K562 (cell line): ENCODE data around the gene KLHL20. TPM values are rescaled to one million over a fixed set of nuclear protein-coding genes. Genes with fewer than 3 reads are reported as not detected.

Experiments
- CBX2 ChIP-seq: fragments of 200-600 bp; sonication (generic); IDR thresholded peaks from one replicate; pipeline ENCODE4 v1.6.1; 2012; ENCODE audit warnings: mild to moderate bottlenecking, low read length, inconsistent platforms; ENCODE audit not compliant: insufficient read depth, poor library complexity, severe bottlenecking
- CREM ChIP-seq: IDR thresholded peaks from 2 replicates; pipeline ENCODE4 v1.6.1; 2014; ENCODE audit warnings: antibody characterized with exemption, low read depth
- E2F4 ChIP-seq: sonication (generic); formaldehyde crosslinking; IDR thresholded peaks from 2 replicates; pipeline ENCODE4 v1.8.0; 2022; ENCODE audit warnings: mild to moderate bottlenecking, low read depth, missing genetic modification reagents
- FUS ChIP-seq: fragments of 200-400 bp; formaldehyde crosslinking; optimal IDR thresholded peaks from 2 replicates; pipeline ENCODE3; 2017; ENCODE audit warnings: low read depth, low read length
- KAT8 ChIP-seq: fragments of 450-650 bp; IDR thresholded peaks from 2 replicates; pipeline ENCODE4 v1.6.1; 2016; ENCODE audit warnings: low read depth, mild to moderate bottlenecking
- KLF1 ChIP-seq: fragments of 450-650 bp; IDR thresholded peaks from 2 replicates; pipeline ENCODE4 v1.6.1; 2016; ENCODE audit warnings: missing genetic modification characterization, missing compliant biosample characterization
- MCM7 ChIP-seq, 2 experiments: fragments of 450-650 bp; IDR thresholded peaks; 2 replicates each; pipeline ENCODE4 v1.6.1; 2016 to 2018
- MXI1 ChIP-seq: IDR thresholded peaks from 2 replicates; pipeline ENCODE4 v1.6.1; 2011; ENCODE audit warnings: low read depth, mild to moderate bottlenecking, improper control_type of control experiment, low read length
- PBX2 ChIP-seq, 2 experiments: IDR thresholded peaks in 1 of 2; conservative IDR thresholded peaks in 1 of 2; 2 replicates each; pipeline ENCODE4 v1.6.1; 2016; ENCODE audit warnings: low read depth in 2 of 2, mild to moderate bottlenecking in 1 of 2, missing compliant biosample characterization in 1 of 2, missing genetic modification characterization in 1 of 2, moderate library complexity in 1 of 2
- SIN3A ChIP-seq, 2 experiments: fragments of 150-350 bp in 1 of 2; IDR thresholded peaks; 2 replicates each; pipeline ENCODE4 v1.6.1; 2011 to 2016; ENCODE audit warnings: borderline replicate concordance in 2 of 2, low read depth in 2 of 2, low read length in 2 of 2, mild to moderate bottlenecking in 2 of 2, moderate library complexity in 2 of 2; ENCODE audit not compliant: control insufficient read depth in 1 of 2
- TSC22D4 ChIP-seq: fragments of 450-650 bp; IDR thresholded peaks from 2 replicates; pipeline ENCODE4 v1.6.1; 2016; ENCODE audit warnings: missing genetic modification characterization, missing biosample characterization, control low read depth
- ZBTB9 ChIP-seq: fragments of 450-650 bp; formaldehyde crosslinking; IDR thresholded peaks from 2 replicates; pipeline ENCODE4 v1.4.0; 2020; ENCODE audit warnings: mild to moderate bottlenecking, moderate library complexity
- ZNF311 ChIP-seq: fragments of 250-450 bp; sonication (Bioruptor Pico); IDR thresholded peaks from 2 replicates; pipeline ENCODE4 v1.4.0; 2020; ENCODE audit warnings: mild to moderate bottlenecking, moderate library complexity
- ZNF507 ChIP-seq: conservative IDR thresholded peaks from 2 replicates; pipeline ENCODE4 v1.6.1; 2017; ENCODE audit warnings: missing genetic modification characterization, missing compliant biosample characterization
- polyA plus RNA-seq, 8 experiments: library from polyadenylated mRNA; depleted of rRNA in 4 of 8; stranded (reverse) in 5 of 8; unstranded in 3 of 8; fragments of >200 nt; fragmentation: Nextera tagmentation in 2 of 8; fragmentation: Illumina TruSeq in 1 of 8; extraction: Ambion mirVana in 2 of 8; extraction: Trizol in 1 of 8; gene quantifications; 2 replicates each; pipeline versions ENCODE4 v1.2.1 to v1.2.3, GENCODE V29; 2011 to 2014; ENCODE audit warnings: inconsistent platforms in 1 of 8, missing spikeins in 1 of 8
- total RNA-seq, 7 experiments: library from RNA; depleted of rRNA in 6 of 7; stranded (reverse); fragments of >200 nt in 6 of 7; fragmentation: Illumina TruSeq in 2 of 7; extraction: Trizol in 2 of 7; gene quantifications; 2 replicates each; pipeline versions ENCODE4 v1.2.1 to v1.2.3, GENCODE V29; 2011 to 2021; ENCODE audit warnings: low replicate concordance in 1 of 7

The KLHL20 gene
- total and polyA plus RNA-seq, 9 of the 15 experiments (the other 6 are each of a cell fraction or from before 2014, with no cell fraction given), result 8.9 to 23.2 (median 16.8) TPM

- TF ChIP-seq PBX2 (CRISPR knock-in tag; IDR thresholded peaks at IDR 0.05; ENCODE audit: low read depth) (no peak), PBX2 (tag; conservative IDR thresholded peaks at IDR 0.05; ENCODE audit: low read depth) (0 out of 2 replicates have a peak, but pooled peaks have one; percentile 14), MCM7 (IDR thresholded peaks at IDR 0.05) (peak in 1 of 2 experiments; percentile 67; a peak in 1 of 4 replicates), ZNF507 (tag) (no peak), KLF1 (tag) (peak; percentile 87), KAT8 (peak; percentile 63; the same call in 1 of the 2 replicates), TSC22D4 (tag) (no peak), CBX2 (no peak), CREM (peak; percentile 53; the same call in 1 of the 2 replicates), MXI1 (no peak), SIN3A (IDR thresholded peaks at IDR 0.05; ENCODE audit: borderline replicate concordance in 2 of 2, control insufficient read depth in 1 of 2, low read depth in 2 of 2, low read length in 2 of 2) (peak; percentile 73 to 89), FUS (no peak), E2F4 (CRISPR knock-in tag) (no peak), ZNF311 (0 out of 2 replicates have a peak, but pooled peaks have one; percentile 47), ZBTB9 (CRISPR knock-in tag) (0 out of 2 replicates have a peak, but pooled peaks have one; percentile 47)
These were observed at the start of gene KLHL20 (continued) for GRCh38 chr1:173714759-173715537.
